SK-N-SH treated with all-trans-retinoic acid at 6 μM for 48 hours (cell line): Measurements from ENCODE around the gene NKX1-1.

Source experiments
- ATAC-seq: fragments of 200-7000 bp; cut with Tn5 transposase; 3 replicates; pipeline ENCODE4 v1.9.1; 2020; ENCODE audit warnings: mild to moderate bottlenecking, moderate library complexity
- ARNTL ChIP-seq: fragments of 450-650 bp; formaldehyde crosslinking; IDR thresholded peaks from 2 replicates; pipeline ENCODE4 v1.5.0; 2020; ENCODE audit warnings: low read depth, mild to moderate bottlenecking, moderate library complexity, borderline replicate concordance
- BACH2 ChIP-seq: fragments of 250-450 bp; sonication (Bioruptor Pico); IDR thresholded peaks from 2 replicates; pipeline ENCODE4 v1.9.0; 2021; ENCODE audit warnings: mild to moderate bottlenecking, borderline replicate concordance
- CREB5 ChIP-seq: fragments of 250-450 bp; sonication (Bioruptor Pico); IDR thresholded peaks from 2 replicates; pipeline ENCODE4 v1.5.1; 2020; ENCODE audit warnings: low read depth, mild to moderate bottlenecking, moderate library complexity
- CSDC2 ChIP-seq: fragments of 250-450 bp; sonication (Bioruptor Pico); IDR thresholded peaks from 2 replicates; pipeline ENCODE4 v1.5.0; 2020; ENCODE audit warnings: mild to moderate bottlenecking, moderate library complexity
- CSRNP3 ChIP-seq: fragments of 250-450 bp; sonication (Bioruptor Pico); IDR thresholded peaks from 2 replicates; pipeline ENCODE4 v1.5.1; 2021; ENCODE audit warnings: mild to moderate bottlenecking, moderate library complexity
- ESRRG ChIP-seq: fragments of 250-450 bp; sonication (Bioruptor Pico); IDR thresholded peaks from 2 replicates; pipeline ENCODE4 v1.6.1; 2021; ENCODE audit warnings: mild to moderate bottlenecking
- GLIS3 ChIP-seq: fragments of 250-450 bp; sonication (Bioruptor Pico); IDR thresholded peaks from 2 replicates; pipeline ENCODE4 v1.5.0; 2020; ENCODE audit warnings: mild to moderate bottlenecking, moderate library complexity
- ISL1 ChIP-seq: fragments of 250-450 bp; sonication (Bioruptor Pico); IDR thresholded peaks from 2 replicates; pipeline ENCODE4 v2.1.2; 2022; ENCODE audit warnings: mild to moderate bottlenecking, moderate library complexity
- OSR1 ChIP-seq: fragments of 250-450 bp; sonication (Bioruptor Pico); IDR thresholded peaks from 2 replicates; pipeline ENCODE4 v1.8.0; 2022; ENCODE audit warnings: moderate library complexity, mild to moderate bottlenecking, inconsistent platforms
- PATZ1 ChIP-seq: fragments of 250-450 bp; sonication (Bioruptor Pico); IDR thresholded peaks from 2 replicates; pipeline ENCODE4 v1.8.0; 2020; ENCODE audit warnings: mild to moderate bottlenecking, moderate library complexity, borderline replicate concordance
- PPARA ChIP-seq: fragments of 250-450 bp; sonication (Bioruptor Pico); IDR thresholded peaks from 2 replicates; pipeline ENCODE4 v1.5.0; 2020; ENCODE audit warnings: mild to moderate bottlenecking, borderline replicate concordance
- RARB ChIP-seq: fragments of 250-450 bp; sonication (Bioruptor Pico); IDR thresholded peaks from 2 replicates; pipeline ENCODE4 v1.8.0; 2021; ENCODE audit warnings: mild to moderate bottlenecking, moderate library complexity
- SNAI2 ChIP-seq: fragments of 250-450 bp; sonication (Bioruptor Pico); IDR thresholded peaks from 2 replicates; pipeline ENCODE4 v1.5.0; 2020; ENCODE audit warnings: mild to moderate bottlenecking, moderate library complexity
- TCF4 ChIP-seq: fragments of 250-450 bp; sonication (Bioruptor Pico); IDR thresholded peaks from 2 replicates; pipeline ENCODE4 v1.8.0; 2021; ENCODE audit warnings: mild to moderate bottlenecking, moderate library complexity, borderline replicate concordance
- TOX ChIP-seq: fragments of 250-450 bp; sonication (Bioruptor Pico); IDR thresholded peaks from 2 replicates; pipeline ENCODE4 v1.8.0; 2021; ENCODE audit warnings: mild to moderate bottlenecking, moderate library complexity, borderline replicate concordance
- ZC3H10 ChIP-seq: fragments of 250-450 bp; sonication (Bioruptor Pico); IDR thresholded peaks from 2 replicates; pipeline ENCODE4 v1.5.1; 2021; ENCODE audit warnings: mild to moderate bottlenecking, moderate library complexity
- ZFP3 ChIP-seq: fragments of 250-450 bp; sonication (Bioruptor Pico); IDR thresholded peaks from 2 replicates; pipeline ENCODE4 v1.5.0; 2020; ENCODE audit warnings: mild to moderate bottlenecking, moderate library complexity
- ZFP30 ChIP-seq: fragments of 450-650 bp; formaldehyde crosslinking; IDR thresholded peaks from 2 replicates; pipeline ENCODE4 v1.5.0; 2022; ENCODE audit warnings: mild to moderate bottlenecking, moderate library complexity
- ZNF565 ChIP-seq: fragments of 450-650 bp; formaldehyde crosslinking; conservative IDR thresholded peaks from 2 replicates; pipeline ENCODE4 v1.5.0; 2020; ENCODE audit warnings: low read depth, mild to moderate bottlenecking, moderate library complexity
- ZNF70 ChIP-seq: fragments of 450-650 bp; formaldehyde crosslinking; IDR thresholded peaks from 2 replicates; pipeline ENCODE4 v1.5.0; 2020; ENCODE audit warnings: mild to moderate bottlenecking, moderate library complexity
- ZNF8 ChIP-seq: fragments of 450-650 bp; formaldehyde crosslinking; IDR thresholded peaks from 2 replicates; pipeline ENCODE4 v1.5.0; 2020; ENCODE audit warnings: mild to moderate bottlenecking, moderate library complexity
- TF ChIP-seq, protein P1 (sequence below): fragments of 250-450 bp; sonication (Bioruptor Pico); IDR thresholded peaks from 2 replicates; pipeline ENCODE4 v1.8.0; 2021; ENCODE audit warnings: low read depth, mild to moderate bottlenecking, moderate library complexity, borderline replicate concordance

Gene NKX1-1

DNA sequence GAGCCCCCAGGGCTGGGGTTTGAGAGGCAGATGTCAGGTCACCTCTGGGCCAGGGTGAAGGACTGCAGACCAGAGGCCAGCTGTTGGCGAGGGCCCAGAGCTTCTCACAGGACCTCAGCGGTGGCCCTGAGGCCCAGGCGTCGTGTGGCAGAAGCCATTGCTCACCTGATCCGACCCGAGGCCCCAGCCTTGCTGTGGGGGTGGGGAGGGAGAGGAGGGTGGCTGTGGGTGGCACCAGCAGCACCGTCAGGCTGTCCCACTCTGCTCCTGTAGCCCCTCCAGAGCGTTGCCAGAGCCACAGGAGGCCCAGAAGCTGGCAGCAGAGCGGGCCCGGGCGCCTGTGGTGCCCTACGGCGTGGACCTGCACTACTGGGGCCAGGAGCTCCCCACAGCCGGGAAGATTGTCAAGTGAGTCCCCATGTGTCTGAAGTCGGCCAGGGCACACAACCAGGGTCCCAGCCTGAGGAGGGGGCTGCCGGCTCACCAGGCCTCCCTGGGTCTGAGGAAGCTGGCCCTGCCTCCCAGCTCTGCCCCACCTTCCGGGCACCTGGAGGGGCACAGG, 30.4 kb downstream of the NKX1-1 start:
- TF ChIP-seq TCF4 (CRISPR knock-in tag), result no peak
- no peak for TF ChIP-seq OSR1 (CRISPR knock-in tag)
- no peak for TF ChIP-seq ZNF565 (CRISPR knock-in tag)
- no peak for TF ChIP-seq ZC3H10 (CRISPR knock-in tag)
- no peak for TF ChIP-seq SNAI2 (CRISPR knock-in tag)
- TF ChIP-seq RARB (CRISPR knock-in tag), result no peak
- TF ChIP-seq TOX, result no peak
- no peak for TF ChIP-seq ZNF8
- no peak for TF ChIP-seq ZNF70 (CRISPR knock-in tag)
- no peak for TF ChIP-seq PATZ1 (CRISPR knock-in tag)
- TF ChIP-seq CSDC2, result no peak
- no peak for TF ChIP-seq ZFP30 (CRISPR knock-in tag)
- TF ChIP-seq ZFP3 (CRISPR knock-in tag), result no peak
- TF ChIP-seq, protein P1, sequence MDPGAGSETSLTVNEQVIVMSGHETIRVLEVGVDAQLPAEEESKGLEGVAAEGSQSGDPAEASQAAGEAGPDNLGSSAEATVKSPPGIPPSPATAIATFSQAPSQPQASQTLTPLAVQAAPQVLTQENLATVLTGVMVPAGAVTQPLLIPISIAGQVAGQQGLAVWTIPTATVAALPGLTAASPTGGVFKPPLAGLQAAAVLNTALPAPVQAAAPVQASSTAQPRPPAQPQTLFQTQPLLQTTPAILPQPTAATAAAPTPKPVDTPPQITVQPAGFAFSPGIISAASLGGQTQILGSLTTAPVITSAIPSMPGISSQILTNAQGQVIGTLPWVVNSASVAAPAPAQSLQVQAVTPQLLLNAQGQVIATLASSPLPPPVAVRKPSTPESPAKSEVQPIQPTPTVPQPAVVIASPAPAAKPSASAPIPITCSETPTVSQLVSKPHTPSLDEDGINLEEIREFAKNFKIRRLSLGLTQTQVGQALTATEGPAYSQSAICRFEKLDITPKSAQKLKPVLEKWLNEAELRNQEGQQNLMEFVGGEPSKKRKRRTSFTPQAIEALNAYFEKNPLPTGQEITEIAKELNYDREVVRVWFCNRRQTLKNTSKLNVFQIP, result no peak
- no peak for TF ChIP-seq ARNTL
- no peak for TF ChIP-seq CSRNP3
- TF ChIP-seq PPARA (CRISPR knock-in tag), result no peak
- TF ChIP-seq ESRRG, result no peak
- ATAC-seq, result no peak

- no peak for TF ChIP-seq ARNTL
- no peak for TF ChIP-seq ZC3H10 (CRISPR knock-in tag)
- no peak for TF ChIP-seq TOX
- TF ChIP-seq ZFP30 (CRISPR knock-in tag), result no peak
- TF ChIP-seq TCF4 (CRISPR knock-in tag), result no peak
- no peak for TF ChIP-seq ISL1 (CRISPR knock-in tag)
- TF ChIP-seq PPARA (CRISPR knock-in tag), result no peak
- no peak for TF ChIP-seq ESRRG
- TF ChIP-seq PATZ1 (CRISPR knock-in tag), result no peak
- no peak for TF ChIP-seq ZNF8
- no peak for TF ChIP-seq OSR1 (CRISPR knock-in tag)
- TF ChIP-seq SNAI2 (CRISPR knock-in tag), result no peak
- no peak for TF ChIP-seq BACH2 (CRISPR knock-in tag)
- TF ChIP-seq, protein P1, result no peak
- no peak for TF ChIP-seq CREB5
- no peak for TF ChIP-seq CSRNP3
- no peak for TF ChIP-seq CSDC2
- TF ChIP-seq ZNF565 (CRISPR knock-in tag), result no peak
- TF ChIP-seq ZFP3 (CRISPR knock-in tag), result no peak
- TF ChIP-seq GLIS3 (CRISPR knock-in tag), result no peak
- no peak for ATAC-seq
Measured at GRCh38 chr4:1375051-1375721, 31.1 kb downstream of the NKX1-1 start.
